Endometrium (tissue), 2 donors: ENCODE results near the gene CFDP1.

Experiments used
- FAIRE-seq: peaks from 2 replicates; lab custom pipeline; 2012; peaks lifted over from hg19 to GRCh38; lab: Jason Lieb, UNC
- donor health status: control.
- donor health status: control.

Gene CFDP1

DNA sequence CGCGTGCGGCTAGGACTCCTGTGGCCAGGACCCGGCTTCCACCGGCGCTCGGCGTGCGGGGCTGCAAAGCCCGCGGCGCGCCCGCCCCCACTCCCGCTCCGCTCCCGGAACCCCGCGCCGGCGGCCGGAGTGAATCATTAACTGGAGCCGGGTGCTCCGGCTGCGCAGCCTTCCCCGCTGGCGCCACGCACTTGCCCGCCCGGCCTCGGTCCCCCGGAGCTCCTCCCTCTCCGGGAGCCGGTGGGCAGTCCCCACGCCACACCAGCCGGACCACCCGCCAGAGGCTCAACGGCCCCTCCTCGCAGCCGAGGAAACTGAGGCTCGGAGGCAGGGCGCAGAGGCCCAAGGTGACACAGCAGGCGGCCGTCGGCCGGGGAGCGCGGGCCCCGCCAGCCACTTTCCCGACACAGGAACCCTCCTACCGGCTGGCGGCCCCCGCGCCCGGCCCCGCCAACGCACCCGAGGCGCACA, 182.5 kb downstream of the CFDP1 start:
- no peak for FAIRE-seq

DNA sequence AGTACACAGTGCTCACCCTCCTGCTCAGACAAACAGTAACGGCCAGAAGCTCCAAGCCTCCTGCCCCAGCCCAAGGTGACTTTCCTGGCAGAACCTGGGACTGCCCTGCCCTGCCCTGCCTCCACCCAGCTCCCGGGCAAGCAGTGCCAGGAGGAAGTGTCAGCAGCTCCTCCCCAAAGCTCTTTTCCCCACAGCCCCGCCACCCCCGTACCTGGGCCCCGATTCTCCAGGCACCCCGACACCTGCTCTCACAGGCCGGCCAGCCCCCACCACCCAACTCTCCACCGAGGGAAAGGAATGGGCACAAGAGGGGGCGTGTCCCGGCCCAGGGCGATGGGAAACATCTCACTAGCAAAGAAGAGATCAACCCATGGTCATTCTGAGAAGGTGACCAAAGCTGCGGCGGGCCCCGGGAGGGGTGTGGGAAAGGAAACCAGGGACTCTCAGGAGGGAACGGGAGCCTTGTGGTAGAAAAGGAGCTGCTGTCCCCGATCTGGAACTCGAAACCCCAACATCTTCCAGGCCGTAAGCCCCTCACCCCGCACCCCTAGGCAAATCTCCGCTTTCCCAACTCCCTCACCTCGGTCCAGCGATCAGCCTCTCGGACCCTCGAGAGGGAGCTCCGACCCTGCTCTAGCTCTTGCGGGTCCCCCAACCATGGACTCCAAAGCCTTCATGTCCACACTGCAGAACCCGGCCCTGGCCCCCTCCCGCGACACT, 183.1 kb downstream of the CFDP1 start:
- FAIRE-seq: no peak

DNA sequence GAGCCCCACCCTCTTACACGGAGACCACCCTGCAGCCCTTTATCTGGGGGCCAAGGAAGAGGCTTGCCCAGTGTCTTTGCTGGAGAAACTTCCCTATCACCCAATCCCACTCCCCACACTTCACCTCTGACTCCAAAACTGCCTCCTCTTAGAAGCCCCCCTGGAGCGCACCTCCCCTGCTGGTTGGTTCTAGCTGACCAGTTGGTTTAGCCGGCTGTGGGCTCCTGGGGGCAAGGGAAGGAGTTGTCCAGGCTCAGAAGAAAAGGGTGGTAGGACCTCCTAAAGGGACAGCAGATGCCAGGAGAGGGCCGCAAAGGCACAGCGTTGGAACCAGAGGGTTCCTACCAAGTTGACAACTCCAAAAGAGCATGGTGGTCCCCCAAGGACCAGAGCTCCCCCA, 183.9 kb downstream of the CFDP1 start:
- FAIRE-seq: no peak

DNA sequence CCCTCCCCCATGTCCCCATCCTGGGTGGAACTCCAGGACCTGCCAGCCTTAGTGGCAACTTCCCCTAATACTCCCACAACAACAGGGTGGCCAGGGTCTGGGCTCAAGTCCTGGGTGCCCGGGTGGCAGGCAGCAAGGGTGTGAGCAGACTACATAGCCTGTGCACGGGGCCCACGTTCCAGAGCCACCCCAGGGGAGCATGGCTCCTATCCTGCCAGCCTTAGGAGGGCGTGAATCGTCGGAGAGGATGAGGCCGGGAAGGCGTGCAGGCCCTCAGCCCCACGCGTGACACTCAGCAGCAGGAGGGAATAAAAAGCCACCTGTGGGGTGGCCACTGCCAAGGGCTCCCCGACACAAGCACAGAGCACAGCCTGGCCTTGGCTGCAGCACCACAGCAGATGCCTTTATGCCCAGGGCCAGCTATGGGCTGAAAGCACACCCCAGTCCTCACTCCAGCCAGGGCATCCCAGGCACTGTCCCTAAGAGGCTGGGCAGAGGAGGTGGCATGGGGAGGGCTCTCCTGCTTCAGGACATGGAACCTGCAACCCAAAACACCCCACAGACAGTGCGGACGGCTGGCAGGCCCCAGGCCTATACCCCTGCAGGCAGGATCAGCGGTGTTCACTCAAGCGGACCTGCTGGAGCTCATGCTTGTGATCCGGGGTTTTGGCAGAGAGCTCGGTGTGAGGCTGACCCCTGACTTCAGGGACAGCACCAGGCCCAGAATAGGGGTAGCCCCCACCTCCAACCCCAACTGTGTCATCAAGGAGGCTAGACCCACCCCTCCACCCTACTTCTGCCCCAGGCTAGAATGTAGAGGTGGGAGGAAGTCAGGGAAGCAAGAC, 184.5 kb downstream of the CFDP1 start:
- FAIRE-seq: no peak

DNA sequence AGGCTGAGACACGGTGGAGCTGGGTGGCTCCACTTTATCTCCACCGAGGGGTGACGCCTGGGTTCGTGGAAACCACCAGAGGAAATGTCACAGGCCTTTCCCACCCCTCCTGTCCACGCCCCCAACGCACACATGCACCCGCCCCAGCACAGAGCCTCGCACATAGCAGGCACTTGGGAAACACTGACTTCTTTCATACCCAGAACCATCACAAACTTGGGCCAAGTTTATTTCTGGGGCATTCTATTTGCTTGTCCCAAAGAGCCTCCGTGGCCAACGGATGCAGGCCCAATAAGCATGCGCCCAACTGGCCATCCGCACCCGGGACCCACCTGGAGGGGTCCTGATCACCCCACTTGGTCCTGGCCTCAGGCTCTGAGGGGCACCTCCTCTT, 185.2 kb downstream of the CFDP1 start:
- no peak for FAIRE-seq

DNA sequence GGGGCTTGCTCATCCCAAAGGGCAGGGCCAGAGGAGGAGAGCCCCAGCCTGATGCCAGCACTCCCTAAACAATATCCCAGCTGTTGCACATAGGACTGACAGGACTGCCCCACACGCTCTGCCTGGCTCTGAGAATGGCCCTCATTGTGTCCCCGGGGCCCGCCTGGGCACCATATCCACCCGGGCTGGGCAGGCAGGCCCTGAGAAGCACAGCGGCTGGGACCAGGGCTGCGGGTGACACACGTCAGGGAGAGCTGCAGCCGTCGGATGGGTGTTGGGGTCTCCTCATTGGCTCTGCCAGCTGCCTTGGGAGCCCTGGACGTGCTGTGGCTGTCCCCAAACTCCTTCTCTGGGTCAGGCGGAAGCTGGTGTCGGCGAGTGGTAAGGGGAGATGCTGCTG, 186.1 kb downstream of the CFDP1 start:
- no peak for FAIRE-seq

DNA sequence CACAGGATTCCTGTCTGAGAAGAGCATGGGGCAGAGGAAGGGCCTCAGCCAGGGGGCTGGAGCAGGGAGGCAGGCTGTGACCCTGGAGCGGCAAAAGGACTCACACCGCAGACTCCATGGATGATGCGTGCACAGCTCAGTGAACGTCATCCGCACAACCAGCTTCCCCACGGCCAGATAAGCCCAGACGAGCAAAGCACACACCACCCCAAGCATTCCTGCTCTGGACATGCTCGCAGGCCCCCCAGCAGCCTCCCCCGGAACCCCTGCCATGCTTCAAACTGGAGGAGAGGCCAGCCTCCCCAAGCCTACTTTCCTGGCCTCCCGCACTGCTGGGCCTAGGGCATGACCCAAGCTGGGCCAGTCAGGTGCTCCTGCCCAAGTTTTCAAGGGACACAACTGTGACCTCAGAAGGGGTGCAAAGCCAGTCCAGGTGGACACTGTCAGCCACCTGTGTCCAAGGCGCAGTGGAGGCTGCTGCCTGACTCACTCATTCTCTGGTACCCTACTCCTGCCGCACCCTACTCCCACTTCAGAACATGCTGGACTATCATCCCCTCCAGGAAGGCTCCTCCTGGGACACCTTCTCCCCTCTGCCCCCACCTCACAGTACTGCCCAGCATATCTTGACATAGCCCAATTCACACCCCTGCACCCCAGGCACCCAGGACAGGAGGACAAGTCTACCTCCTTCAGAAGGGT, 186.6 kb downstream of the CFDP1 start:
- FAIRE-seq: no peak

DNA sequence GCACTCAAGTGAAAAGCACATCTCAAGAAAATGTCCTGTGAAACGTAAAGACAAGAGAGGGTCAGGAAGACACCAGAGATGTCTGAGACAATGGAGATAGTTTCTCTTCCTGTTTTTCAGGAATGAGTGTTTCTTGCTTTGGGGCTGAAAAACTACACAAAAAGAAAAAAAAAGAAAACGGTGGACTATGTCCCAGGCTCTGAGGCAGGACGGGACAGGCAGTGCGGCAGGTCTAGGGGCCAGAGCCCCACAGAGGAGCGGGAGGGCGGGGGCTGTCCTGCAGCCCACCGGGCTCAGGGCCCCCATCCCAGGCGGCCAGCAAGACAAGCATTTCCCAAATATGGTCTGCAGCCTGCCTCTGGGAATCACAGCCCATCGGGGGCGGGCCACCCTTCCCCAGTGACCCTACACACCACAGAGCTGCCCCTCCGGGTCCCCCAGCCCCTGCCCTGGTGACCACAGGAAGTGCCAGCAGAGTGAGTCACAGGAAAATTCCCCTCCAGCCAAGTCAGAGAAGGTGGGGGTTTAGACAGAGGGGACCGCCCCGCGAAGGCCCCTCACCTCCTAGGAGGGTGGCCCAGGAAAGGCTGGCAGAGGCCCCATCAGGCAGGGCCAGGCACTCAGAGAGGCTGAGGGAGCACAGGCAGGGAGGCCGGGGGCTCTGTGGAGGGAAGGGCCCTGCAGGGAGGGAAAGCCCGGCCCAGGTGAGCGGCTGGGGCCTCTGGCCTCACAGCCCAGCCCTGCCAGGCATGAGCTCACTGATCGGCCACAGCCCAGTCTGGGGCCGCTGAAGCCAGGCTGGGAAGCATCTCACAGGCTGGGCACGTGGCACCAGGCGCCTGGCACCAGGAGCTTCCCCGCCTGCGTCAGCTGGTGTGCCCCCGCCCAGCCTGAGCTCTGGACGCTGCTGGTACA, 188.2 kb downstream of the CFDP1 start:
- FAIRE-seq: no peak

DNA sequence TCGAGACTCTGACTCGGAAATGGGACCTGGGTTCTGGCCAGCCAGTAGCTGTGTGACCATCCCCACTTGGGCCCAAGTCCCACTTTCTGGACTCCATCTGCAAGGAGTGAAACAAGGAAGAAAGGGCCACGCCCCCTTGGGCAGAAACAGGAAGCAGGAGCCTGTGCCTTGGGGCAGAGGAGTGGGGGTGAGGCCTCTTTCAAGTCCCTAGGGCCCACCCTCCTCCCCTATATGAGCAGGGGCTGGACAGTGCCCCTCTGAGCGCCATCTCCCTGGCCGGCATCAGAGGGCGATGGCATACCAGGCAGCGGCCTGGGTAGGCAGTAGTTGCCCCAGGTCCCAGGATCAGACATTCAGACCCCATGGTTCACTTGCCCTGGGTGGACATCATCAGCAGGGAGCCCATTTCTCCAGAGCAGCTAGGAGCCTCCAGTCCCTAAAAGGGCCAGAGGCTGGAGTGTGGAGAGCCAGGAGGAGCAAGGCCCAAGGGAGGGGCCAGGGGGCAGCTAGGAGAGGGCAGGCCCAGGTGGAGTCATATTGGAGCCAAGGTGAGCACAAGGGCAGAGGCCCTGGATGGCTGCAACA, 189.0 kb downstream of the CFDP1 start:
- FAIRE-seq: no peak
